ENCODE results near the gene THAP7.

The THAP7 gene

DNA sequence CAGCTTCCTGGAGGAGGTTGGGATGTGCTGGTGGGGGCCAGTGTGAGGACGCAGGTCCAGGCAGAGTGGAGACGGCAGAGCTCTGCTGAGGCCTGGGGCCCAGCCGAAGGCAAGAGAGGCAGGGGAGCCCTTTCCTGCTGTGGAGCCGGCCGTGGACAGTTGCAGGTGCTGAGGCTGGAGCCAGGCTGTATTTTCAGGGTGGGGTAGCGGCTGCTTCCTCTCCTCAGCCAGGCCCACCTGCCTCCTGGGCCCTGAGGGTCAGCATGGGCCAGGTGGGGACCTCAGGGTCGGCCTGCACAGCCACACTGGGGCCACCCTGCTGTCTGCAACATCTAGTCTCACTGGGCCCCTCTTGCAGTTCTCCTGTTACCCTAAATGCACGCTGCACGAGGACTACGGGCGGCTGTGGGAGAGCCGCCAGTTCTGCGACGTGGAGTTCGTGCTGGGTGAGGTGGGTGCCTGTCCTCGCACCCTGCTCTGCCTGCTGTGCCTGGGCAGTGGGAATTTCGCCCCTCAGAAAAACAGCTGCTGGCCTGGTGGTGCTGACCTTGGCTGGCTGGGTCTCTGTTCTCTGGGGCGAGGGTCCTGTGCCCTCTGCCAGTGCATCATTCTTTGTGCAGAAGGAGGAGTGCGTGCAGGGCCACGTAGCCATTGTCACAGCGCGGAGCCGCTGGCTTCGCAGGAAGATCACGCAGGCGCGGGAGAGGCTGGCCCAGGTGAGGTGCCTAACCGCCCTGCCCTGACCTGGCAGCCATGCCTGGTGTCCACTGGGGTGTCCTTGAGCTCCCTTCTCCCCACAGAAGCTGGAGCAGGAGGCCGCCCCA lies 8.4 kb downstream of the THAP7 start:
- DNase-seq: no peak

DNA sequence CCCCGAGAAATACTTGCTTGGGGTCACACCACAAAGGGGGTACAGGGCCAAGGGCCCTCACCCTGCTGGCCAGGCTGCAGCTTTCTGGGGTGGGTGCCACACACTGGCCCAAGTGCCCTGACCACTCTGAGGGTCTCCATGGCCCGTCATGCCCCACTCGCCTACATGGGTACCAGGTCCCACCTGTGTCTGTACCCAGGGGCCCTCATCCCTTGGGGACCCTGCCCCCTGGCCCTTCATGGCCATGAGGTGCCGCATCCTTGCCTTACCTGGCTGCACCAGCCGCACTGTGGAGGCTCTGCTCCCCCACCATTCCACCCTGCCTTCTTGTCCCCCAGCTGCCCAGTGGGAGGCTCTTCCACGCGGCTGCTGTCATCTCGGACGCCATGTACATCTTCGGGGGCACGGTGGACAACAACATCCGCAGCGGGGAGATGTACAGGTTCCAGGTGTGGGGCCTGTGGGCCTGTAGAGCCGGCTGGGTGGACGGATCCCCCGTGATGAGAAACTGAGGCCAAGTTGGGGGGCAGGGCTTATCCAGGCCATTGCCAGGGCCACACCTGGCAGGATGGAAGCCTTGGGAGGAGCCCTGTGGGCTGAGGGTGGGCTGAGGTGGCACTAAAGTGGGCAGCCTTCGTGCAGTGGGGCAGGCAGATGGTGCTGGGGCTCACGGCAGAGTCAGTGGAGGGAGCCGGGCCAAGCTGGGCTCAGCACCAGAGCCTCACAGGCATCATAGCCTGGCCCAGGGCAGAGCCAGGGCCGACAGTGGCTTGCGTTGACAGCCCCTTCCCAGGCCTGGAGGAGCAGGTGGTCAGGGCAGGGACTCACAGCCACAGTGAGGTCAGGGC lies 9.2 kb downstream of the THAP7 start:
- no peak for DNase-seq

DNA sequence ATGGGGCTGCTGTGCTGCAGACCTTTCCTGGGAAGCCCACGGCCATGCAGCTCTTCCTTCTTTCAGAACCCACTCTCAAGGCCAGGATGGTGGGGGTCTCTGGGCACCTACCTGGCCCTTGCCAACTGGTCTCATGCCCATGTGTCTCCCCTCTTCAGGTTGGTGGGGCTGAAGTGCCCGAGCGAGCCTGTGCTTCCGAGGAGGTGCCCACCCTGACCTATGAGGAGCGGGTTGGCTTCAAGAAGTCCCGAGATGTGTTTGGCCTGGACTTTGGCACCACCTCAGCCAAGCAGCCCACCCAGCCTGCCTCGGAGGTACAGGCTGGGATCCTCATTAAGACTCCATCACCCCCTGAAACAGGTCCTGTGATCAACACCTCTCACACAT lies 9.9 kb downstream of the THAP7 start:
- DNase-seq: no peak

DNA sequence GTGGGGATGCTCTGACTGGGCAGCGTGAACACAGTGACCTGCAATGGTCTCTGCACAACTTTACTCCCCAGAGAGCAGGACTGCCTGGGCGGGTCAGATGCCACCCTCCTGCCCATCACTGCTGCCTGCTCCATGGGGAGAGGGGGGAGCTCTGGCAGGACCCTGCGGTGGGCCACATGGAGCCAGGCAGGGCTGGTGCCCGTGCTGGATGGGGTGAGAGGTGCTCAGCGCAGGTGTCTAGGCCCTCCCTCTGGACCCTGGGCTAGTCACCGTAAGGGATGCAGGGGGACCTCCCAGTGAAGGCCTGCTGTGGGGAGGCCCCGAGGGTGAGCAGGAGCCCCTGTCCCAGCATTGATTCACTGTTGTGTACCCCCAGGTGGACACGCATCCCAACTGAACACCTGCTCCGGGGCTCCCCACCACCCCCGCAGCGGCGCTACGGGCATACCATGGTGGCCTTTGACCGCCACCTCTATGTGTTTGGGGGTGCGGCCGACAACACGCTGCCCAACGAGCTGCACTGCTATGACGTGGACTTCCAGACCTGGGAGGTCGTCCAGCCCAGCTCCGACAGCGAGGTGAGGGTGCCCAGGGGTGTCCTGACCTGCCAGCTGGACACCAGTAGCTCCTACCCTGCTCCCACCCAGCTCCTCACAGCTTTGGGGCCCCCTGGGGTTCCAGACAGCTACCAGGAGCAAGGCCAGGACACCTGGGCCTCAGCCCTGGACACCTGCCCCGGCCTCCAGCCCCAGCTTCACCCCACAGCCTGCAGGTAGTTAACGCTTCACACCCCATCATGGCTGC lies 10.5 kb downstream of the THAP7 start:
- no peak for DNase-seq

DNA sequence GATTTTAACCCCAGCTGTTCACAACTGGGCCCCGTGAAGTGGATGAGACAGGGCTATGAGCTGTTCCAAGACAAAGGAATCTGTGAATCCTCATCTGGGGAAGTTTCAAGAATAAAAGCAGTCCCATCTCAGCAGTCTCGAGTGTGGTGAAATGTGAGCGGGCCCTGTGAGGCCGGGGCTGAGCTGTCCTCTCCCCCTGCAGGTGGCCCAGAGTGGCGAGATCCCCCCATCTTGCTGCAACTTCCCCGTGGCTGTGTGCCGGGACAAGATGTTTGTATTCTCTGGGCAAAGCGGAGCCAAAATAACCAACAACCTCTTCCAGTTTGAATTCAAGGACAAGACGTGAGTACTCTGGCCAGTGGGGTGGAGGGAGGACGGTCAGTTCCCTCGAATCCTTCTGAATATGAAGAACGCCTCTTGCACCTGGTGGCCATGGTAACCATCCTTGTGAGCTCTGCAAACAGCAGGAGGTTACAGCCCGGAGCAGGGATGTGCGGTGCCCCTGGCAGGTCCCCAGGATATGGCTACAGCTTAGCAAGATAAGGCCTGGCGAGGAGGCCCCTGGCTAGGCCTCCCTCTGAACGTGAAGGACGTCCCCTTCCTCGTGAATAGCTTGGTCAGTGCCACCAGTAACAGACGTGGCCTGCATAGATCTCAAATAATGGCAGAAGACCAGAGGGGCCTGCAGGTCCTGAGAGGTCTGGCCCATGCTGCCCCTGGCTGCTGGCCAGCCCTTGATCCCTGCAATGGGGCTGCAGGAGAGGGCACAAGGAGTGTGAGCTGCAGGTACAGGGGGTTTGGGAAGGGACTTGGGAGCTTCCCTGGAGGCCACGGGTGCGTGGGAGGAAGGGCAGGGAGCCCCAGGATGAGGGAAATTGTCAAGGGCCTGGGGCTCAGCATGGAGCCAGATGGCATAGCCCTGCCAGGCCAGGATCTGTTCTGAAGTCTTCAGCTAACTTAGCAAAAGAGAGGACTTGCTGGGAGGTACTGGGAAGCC lies 11.4 kb downstream of the THAP7 start:
- DNase-seq: no peak

DNA sequence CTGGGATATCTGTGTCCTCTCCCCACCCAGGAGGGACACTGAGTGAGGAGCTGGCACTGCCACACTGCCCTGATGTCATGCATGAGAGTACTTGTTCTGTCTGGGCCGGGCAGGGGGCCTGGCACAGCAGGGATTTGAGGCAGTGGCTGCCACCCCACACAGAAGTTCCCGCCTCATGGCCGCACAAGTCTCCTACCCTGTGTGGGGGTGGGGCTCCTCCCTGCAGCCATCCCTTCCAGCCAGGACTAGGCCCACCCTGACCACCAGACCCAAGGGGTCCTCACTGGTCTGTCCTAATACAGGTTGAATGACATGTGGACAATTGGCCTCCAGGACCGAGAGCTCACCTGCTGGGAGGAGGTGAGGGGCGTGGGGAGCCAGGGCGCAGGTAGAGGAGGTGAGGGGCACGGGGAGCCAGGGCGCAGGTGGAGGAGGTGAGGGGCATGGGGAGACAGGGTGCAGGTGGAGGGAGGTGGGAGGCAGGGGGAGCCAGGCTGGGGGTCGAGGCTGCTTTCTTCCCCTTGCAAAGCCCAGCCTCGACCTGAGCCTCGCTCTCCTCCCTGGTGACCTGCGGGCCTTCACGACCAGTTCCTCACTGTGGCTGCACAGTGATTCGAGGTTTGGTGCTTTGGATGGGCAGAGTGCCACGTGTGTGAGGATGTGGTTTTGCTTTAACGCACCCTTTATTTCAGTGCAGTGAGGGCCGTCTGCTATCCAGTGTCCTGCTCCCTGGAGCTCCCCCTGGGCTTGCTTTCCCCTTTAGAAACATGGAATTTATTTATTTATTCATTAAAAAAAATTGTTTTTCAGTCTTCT lies 12.4 kb downstream of the THAP7 start:
- no peak for DNase-seq

DNA sequence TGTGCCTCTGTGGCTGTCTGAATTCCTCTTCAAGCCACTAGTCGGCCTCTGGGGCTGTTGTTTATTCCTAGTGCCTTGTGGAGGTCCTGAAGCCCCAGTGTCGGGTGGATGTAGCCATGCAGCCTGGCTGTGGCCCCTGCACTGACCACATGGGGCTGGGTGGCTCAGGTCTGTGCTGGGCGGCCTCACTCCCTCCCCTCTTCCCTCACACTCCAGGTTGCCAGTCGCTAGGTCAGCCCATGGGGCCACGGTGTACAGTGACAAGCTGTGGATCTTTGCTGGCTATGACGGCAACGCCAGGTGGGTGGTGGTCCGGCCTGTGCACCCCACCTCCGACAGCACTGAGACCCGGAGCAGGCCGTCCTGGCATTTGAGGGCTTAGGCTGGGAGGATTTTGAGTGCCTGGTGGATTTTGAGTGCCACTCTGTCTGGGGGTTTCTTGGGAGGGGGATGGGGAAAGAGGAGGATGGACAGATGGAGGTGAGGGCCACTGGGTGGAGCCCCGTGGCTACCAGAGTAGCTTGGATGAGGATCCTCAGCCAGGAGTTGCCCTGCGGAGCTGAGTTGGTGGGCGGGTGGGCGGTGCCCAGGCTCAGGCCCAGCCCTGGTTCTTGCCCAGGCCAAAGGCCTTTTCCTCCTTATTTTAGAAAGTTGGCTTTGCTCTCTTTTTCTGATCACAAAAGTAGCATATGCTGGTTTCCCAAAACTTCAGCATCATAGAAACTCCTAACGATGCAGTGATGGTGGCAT lies 13.2 kb downstream of the THAP7 start:
- no peak for DNase-seq

DNA sequence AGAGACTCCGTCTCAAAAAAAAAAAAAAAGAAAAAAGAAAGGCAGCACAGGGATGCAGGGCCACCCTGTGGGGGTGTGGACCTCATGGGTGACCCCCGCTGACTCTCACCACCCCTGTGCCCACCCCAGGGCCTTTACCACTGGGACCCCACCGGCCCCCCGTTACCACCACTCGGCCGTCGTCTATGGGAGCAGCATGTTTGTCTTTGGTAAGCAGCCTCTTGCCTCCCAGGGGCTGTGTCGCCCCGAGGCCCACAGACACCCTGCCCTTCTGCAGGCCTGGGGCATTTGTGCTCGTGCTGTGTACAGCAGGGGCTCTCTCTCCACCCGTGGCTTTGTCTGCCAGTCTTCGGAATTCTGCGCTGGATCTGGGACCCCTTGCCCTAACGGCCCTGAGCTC lies 14.5 kb downstream of the THAP7 start:
- DNase-seq: no peak

DNA sequence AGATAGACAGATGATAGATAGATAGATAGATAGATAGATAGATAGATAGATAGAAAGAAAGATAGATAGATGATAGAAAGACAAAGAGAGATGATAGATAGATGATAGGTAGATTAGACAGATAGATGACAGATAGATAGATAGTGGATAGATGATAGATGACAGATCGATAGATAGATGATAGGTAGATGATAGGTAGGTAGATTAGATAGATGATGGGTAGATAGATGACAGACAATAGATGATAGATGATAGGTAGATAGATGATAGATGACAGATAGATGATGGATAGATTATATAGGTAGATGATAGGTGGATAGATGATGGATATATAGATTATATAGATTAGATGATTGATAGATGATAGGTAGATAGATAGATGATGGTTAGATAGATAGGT lies 15.6 kb downstream of the THAP7 start:
- no peak for DNase-seq

DNA sequence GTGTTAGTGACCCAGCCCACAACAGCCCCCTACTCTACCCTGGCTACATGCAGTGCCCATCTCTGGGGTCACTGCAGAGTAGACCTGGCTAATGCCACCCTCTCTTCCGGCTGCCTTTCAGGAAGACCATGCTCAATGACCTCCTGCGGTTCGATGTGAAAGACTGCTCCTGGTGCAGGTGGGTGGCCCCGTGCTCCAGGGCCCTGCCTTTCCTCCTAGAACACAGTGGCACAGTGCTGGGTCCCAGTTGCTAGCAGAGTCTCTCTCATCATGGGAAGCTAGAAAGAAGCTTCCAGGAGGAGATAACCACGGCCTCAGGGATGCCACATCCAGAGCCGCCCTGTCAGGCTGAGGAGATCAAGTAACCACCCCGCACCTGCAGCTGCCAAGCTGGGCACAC lies 16.2 kb downstream of the THAP7 start:
- no peak for DNase-seq

DNA sequence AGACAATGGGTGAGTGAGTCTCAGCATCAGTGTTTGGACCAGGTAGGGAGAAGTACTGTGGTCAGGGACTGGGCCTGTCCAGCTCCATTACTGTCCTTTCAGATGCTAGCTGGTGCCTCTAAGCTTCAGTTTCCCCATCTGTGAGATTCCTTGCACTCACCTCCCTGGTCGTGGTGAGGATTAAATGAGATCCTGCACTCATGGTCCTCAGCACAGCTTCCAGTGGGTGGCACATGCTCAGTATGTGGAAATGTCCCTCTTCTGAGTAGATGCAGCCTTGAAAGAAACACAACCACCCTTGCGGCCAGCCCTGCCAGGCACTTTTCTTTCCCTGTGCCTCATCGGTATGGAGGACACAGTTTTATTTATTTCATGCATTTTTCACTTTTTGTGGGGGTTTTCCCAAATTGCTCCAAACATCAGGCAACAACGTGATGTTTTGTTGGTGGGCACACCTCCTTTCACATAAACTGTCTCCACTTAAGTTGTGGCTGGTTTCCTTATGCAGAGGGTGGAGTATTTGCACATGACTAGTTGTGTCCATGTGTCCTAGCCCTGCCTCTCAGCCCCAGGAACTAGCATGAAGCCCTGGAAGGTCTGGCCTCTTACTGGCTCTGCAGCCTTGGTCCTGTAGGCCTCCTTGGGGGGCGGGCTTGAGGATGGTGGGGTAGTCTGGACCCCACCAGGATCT lies 18.7 kb downstream of the THAP7 start:
- DNase-seq: no peak

DNA sequence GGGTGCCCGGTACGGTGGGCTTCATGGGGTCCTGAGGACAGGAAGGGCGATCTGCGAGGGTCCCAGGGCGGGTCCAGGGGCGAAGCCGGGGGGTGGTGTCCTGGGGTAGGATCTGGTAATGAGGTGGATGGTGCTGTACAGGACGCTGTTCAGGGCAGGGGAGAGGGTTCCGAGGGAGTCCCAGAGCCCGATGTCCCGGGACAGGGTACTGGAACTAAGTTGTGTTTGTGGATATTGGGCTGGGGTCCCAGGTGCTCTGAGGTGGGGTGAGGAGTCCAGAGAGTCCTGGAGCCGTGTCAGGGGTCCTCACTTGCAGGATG lies 19.4 kb downstream of the THAP7 start:
- no peak for DNase-seq

DNA sequence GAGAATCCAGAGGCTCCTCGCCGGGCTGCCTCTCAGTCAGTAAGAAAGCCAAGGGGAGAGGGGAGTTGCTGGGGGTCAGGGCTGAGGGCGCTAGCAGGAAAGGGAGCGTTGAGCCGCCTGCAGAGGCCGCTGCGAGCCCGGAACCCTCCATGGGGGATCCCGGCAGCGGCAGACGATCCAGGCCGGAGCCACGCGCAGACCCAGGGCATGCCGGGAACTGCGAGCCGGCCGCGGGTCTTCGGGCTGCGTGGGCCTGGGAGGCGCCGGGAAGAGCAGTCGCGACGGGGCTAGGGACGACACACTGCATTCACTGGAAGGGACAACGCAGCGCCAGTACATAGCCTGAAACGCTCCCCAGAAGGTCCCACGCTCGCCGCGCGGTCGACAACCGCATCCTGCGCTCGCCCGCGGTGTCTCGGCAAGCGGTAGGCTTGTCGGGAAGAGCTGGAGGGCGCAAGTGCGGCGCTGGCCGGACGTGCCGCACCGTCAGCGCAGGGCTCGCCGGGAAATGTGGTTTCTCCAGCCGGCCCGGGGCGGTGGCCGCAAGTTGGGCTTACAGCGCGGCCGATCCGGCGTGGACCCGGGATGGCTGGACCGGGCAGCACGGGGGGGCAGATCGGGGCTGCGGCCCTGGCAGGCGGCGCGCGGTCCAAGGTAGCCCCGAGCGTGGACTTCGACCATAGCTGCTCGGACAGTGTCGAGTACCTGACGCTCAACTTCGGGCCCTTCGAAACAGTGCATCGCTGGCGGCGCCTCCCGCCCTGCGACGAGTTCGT lies 19.9 kb downstream of the THAP7 start, which contains the start of gene LZTR1:
TSS of gene LZTR1 (plus strand) at position 511 of the 776 bp plus-strand sequence. CDS start at position 586, 75 bp downstream.
- DNase-seq: peak; percentile 83

DNA sequence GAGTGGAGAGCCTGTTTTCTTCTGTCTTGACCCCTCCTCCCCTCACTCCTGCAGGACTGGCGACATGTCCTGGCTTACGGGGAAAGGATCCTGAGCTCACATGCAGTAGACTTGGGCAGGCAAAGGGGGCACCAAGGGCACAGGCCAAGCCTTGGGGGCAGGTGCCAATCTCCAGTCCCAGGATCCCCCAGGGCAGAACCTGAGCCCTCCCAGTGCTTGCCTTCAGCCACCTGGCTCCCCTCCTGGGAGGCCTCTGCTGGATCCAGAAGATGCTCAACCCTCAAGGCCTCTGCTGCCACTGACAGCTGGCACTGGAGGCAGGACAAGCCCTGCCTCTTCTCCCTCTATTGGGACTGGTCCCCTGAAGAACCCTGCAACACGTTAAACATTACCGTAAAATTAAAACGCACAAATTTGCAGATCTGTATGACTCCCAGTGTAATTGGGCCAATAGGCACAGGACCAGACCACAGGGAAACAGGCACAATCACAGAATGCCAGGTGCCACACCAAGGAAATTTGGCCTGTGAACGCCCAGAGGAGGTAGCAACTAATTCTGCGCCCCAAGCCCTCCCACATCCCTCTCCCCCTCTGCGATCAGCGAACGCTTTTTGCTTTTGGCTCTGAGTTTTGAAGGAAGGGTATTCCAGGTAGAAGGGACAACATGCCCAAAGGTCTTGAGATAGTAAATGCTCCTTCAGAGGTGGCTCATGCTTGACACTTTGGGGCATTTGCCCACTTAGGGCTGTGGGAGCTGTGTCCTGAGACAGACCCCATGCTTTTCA lies 20.8 kb downstream of the THAP7 start:
- DNase-seq: no peak

DNA sequence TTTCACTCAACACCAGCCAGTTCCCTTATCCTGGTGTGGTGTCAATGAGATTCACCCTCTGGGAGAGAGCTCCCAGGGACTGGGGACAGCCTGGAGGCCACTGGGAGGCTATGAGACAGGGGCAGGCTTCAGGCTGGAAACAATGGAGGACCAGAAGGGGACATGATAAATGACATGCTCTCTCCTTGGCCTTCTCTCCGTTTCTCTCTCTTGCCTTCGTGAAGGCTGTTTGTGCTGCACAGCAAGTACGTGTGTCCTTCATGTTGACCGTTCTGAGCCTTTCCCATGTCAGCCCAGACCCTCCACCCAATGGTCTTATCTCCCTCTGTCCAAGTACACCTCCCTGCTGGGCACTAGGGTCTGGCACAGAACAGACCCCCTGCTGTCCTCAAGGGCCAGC lies 21.4 kb downstream of the THAP7 start:
- DNase-seq: no peak

DNA sequence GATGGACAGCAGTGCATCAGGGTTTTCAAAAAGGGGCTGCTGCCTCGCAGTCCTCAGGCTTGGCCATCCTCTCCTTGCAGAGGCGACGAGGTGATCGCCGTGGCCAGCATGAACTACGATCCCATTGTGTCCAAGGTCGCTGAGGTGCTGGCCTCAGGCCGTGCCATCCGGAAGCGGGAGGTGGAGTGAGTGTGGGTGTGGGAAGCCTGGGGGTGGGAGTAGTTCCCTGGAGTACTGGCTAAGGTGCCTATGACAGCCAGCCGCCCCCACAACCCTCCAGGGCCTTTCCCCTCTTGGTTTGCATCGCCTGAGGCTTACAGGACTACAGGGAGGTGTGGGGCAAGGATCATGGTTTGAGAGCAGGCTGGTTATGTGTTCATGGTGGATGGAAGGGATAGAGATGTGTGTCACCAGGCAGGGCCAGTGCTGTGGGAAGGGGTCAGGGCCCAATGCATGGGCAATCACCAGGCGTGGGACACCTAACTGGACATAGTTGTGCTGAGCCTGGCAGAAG lies 21.9 kb downstream of the THAP7 start:
- DNase-seq: no peak

DNA sequence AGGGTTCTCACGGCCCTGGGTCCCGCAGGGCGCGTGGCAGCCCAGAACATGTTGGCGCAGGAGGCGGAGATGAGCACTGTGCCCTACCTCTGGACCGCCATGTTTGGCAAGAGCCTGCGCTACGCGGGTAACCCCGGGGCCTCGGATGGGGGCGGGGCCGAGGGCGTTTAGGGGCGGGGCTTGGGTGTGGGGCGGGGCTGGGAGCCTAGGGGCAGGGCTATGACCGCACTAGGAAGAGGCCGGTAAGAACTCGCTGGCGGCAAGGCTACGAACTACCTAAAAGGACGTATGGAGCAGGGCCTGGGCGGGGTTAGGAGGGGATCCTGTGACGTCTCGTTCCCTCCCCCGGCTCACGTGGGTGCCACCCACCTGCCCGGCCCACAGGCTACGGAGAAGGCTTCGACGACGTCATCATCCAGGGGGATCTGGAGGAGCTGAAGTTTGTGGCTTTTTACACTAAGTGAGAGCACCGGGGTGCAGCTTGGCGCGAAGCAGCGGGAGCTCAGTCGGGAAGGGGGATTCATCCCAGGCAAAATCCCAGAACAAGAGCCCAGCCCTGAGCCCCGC lies 22.6 kb downstream of the THAP7 start:
- peak; percentile 74 for DNase-seq

Measured in fibroblast of skin of back (primary cell).